HG03457 (cell line): ENCODE results near the gene STYK1.
A peak's percentile ranks its signal among the peaks of the same experiment; 100 is the strongest.
"Not testable (repeated sequence)": the region's sequence is repeated elsewhere in the genome, so short reads cannot be mapped to it uniquely, and the experiment has no call there.

Experiments used
- ATAC-seq: cut with Tn5 transposase; IDR thresholded peaks from one replicate; pipeline ENCODE4 v1.9.1; 2021; ENCODE audit warnings: moderate number of reproducible peaks; ENCODE audit not compliant: unreplicated experiment

The STYK1 gene

DNA sequence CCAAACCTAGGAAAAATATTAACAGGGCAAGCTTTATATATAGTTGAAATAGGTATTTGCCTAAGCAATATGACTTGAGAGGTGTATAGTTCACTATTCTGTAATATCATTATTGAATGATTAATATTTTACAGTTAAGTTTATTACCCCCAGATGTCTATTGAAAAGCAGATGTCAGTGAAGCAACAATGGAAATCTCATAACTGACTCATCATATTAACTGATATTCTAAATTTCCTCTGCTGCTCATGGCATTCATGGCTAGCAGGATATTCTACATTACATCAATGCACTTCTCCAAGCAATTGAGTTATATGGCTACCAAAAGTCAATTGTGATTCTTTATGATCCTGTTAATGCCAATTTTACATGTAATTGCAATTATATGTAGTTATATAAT is 50.7 kb downstream of the STYK1 start:
- ATAC-seq: no peak

DNA sequence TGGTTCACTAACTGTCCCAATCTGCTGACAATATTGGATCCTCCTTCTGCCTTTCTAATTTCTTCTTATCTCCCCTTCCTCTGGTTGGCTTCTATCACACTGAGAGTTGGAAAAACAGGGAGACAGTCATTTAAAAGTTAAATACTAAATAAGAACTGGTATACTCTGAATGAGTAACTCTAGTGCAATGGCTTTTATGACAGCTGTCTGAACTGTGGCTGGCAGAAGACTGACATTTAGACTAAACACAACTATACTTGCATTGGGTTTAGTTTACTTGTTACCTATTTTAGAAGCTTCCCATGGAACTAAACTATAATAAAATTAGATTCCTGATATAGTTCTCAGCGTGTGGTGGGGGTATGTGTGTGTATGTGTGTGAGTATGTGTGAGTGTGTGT is 52.6 kb downstream of the STYK1 start:
- no peak for ATAC-seq

DNA sequence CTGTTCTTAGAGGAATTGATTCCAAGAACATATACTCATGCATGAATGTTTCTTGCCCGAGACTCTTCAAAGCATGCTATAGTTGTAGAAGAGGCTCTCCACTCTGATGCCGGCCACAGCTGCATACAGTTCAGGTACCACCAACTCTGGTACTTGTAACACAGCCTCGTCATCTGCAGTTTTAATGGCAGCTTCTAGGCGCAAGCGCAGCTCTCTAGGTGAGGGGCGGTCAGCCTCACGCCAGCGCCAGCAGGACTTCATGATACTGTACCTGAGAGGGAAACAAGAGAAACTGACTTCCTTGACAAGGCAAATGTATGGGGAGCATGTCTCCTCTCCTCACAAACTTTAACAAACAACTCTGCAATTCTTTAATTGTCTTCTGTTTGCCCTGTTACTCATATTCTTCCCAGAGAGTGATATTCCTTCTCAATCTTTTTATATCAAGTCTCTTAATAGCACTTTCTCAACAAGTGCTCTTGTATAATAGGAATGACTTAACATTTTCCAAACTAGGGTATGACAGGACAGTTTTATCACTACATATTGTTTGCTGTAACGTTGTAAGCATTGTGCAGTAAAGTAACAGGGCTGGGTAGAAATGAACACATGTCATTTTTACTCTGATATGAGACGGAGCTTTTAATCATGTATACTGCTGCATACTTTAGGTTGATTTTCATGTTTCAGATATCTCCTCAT is 53.6 kb downstream of the STYK1 start:
- no peak for ATAC-seq

DNA sequence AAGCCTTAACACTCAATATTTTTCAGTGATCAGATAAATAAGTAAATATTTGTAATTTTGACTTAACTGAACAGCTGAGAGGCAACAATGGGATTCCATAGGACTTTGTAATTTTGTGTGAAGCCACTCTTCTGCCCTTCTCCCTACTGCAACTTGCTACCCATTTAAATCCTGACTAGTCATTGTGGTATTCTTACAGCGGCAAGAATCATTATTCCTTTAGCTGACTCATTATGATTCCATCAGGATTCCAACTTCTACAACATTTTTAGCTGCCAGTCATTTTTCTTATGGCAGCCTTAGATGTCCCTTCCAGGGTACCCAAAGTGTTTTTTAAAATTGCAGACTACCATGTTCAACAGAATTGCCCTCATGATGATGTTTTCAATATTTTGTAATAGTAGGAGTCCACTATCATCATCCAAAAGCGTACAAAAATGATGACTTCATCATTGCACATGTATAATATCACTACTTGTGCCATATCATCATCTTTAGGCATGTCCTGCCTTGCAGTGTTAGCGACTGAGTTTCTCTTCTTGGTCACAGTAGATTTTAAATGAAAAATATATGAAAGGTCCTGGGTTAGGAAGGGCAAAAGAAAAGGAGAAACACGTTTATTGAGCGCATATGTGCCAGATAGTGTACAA is 55.4 kb downstream of the STYK1 start:
- ATAC-seq: no peak

DNA sequence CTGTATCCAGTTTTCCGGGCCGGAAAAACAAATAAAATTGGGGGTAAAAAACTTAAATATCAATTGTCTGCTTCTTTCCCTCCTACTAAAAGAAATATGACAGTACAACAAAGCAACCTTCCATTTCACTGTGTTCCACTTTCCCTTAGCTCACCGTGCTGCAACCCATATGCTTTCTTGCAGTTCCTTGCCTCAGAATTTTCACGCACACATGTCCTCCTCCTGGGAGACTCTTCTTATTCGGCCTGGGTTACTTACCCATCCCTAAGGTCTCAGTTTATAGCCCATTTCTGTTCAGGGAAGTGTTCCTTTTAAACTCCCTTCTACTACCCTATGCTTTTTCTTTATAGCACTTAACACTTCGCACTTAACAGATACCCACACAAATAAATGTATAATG is 56.0 kb downstream of the STYK1 start:
- no peak for ATAC-seq

DNA sequence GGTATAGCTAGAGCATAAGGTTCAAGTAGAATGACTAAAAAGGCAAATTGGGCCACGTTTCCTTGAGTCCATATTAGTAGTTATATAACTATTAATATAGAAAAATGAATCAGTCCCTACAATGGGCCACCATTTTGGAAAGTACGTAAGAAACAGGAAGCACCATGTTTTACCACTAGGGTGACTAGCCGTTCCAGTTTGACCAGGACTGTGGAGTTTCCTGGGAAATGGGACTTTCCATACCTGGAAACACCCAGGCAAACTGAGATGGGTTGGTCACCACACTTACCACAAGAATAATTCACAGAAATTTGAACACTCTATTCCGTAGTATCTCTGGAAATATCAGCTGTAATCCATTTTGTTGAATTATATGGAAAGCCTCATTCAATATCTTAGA is 58.3 kb downstream of the STYK1 start:
- ATAC-seq: no peak

DNA sequence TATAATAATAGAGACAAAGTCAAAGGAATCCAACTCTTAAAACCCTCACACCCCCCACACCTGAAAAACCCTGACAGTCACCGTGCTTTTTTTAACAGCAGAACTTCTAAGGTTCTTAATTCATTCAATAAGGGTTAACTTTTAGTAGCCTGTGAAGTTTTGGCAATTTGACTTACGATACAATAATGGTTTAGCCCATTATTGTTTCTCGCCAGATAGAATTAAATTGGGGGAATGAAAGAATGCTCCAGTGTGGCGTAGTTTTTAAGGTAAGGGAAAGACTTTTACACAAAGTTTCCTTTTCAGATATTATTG is 59.8 kb downstream of the STYK1 start:
- ATAC-seq: no peak

DNA sequence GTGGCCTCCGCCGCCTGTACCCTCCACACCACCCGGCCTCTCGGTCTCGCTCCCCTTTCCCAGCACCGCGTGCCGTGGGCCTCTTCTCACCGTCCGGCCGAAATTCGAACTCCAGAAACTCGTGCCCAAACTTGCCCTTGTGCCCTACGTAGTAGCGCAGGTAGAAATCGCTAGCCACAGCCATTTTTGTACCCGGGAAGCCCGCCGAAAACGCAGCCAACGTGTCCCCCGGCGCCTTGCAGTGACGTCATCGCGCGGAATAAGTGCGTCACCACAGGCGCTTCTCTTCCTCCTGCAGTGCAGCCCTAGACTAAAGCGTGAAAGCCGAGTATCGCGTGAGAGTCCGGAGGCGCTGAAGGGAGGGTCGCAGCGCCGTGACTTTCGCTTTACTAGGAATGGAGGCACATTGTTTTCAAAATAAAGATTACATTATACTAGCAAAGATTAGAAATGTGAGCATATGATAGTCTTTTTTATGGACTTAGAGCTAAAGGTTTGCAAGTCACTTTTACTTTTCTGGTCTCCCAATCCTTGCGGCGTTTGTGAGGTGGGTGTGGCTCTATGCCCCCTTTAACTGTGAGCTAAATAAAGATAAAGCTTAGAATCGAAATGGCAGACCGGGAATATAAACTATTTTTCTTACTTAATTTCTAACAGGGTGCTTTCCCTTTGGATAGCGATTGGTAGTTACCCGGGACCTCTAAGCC is 60.4 kb downstream of the STYK1 start, which contains the start of gene MAGOHB:
MAGOHB (minus strand) TSS at position 261 of the 707 bp plus-strand sequence; CDS start at position 184, 77 bp downstream.
- ATAC-seq: peak; percentile 94

DNA sequence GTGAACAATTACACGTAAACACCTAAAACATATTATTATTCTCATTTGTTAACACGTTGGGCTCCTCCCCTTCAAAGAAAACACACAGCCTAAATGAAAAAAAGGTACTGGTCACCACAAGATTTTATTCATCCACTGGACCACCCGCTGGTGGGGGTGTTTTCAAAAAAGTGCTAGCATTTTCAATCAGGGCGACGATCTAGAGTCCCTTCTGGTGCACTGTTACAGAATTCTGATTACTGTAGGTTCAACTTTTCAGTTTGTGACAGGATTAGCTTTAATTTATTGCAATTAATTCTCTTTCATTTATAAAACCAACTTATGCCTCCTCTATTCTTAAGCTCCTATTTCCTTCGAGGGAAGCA is 60.9 kb downstream of the STYK1 start:
- ATAC-seq: peak; percentile 4

DNA sequence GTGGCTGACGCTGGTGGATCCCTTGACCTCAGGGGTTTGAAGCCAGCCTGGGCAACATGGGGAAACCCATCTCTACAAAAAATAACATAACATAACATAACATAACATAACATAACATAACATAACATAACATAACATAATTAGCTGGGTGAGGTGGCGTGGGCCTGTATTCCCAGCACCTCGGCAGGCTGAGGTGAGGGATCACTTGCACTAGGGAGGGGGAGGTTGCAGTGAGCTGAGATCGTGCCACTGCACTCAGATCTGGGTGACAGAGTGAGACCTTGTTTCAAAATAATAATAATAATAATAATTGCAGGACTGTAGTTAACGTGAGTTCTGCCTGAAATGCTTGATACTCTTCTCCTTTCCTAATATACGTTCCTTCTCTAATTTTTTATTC is 61.7 kb downstream of the STYK1 start:
- no peak for ATAC-seq

DNA sequence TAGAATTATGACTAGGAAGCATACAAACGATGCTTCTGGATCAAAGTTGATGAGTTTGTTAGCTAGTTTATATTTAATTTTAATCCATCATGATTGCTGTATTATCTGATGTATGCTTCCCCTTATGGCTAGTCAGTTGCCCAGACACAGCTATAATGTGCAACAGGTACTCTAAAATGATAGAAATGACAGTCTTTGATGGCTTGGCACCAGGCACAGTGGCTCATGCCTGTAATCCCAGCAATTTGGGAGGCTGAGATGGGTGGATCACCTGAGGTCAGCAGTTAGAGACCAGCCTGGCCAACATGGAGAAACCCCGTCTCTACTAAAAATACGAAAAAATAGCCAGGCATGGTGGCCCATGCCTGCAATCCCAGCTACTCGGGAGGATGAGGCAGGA is 62.6 kb downstream of the STYK1 start:
- not testable (repeated sequence) for ATAC-seq

DNA sequence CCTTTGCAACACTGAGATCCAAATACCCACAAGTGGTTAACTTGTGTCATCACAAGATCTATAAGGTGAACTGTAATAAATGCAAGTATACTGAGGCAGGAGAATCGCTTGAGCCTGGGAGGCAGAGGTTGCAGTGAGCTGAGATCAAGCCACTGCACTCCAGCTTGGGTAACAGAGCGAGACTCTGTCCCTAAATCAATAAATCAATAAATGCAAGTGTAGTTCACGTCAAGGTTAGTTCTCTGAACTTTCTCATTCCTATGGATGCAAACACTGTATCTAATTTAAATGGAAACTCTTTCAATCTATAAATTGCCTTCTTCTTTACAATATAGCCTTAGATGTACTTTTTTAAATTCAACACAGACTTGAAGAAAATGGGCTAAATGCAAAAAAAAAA is 63.7 kb downstream of the STYK1 start:
- no peak for ATAC-seq

DNA sequence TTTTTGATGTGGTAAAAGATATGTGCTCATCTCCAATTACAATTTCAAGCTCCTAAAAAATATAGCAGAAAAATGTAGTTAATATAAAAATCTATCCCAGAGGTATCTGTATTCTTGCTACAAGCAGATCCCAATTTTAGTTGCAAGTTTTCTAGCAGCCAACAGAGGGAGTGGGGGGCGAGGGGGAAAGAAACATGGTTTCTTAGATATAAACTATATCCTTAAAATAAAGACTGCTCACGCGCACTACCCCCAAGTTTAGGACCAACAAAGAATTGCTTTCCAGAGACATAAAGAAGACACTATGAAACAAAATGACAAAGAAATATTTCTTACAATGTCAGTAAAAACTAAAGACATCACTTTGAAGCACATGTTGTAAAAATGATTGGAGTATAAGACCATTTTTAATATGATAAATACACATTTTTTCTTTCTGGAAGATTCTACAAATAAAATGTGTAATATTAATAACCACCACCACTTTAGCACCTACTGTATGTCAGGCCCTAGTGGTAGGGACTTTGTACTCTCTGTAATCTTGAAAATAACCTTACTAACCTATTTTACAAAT is 65.9 kb downstream of the STYK1 start:
- no peak for ATAC-seq

DNA sequence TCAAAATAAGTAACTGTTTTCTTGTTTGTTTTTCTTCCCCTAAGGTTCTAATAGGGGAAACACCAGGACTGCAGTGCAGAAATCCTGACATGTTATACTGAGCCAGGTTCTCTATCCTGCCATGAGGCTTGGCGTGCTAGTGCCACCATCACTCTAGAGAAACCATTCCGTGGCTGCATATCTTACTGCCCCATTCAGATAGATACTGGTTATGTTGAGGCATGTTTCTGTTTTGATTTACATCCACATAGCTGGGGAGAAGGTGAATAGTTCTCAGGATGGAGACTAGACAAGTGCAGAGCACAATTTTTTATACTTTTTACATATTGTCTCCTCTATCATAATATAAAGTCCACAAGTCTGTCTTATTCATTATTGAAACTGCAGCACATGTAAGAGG is 72.0 kb downstream of the STYK1 start:
- no peak for ATAC-seq

DNA sequence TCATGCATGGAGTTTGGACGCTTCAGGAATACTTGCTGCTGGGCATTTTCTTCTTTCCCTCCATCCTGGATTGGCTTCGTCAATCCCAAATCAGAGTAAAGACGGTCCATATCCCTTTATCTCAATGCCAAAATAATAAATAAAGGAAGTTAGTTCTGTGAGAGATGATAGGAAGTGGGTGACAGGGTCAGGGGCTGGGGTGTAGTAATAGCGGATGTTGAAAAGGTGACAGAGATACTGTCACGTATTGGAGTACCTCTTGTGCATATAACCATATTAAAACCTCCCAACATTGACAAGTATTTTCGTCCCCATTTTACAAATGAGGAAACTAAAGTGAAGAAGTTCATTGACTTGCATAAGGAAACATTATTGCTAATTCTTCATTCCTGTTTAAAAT is 72.9 kb downstream of the STYK1 start:
- no peak for ATAC-seq

DNA sequence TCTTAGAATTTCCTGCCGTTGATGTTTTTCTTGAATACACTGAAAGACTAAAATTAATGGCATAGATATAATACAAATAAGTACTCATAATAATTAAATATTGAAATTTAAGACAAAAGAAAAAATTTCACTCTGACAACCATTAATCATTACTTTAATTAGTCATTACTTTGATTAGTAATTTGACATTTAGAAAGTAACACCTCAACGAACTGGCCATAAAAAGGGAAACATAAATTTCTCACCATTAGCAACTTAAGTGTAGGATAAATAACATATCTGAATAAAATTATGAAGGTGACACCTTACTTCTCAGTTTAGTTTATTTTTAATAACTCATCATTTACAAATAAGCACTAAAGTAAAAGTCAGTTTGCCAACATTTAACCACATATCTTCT is 78.0 kb downstream of the STYK1 start:
- no peak for ATAC-seq

DNA sequence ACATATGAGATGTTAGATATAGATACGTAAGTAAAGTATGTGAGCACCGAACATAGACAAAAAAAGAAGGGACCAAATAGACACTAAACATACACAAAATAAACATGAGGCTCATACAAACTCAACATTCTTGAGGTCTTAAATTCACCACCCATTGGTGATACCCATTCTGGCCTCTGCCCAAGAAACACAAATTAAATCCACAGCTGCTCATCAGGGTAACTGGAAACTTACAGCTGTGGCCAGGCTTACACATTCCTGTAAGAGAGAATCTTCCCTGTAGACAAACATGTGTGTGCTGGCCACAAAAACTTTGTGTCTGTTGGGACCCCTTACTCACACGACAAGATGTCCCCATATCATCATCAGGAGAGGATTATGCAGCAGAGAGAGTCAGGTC is 82.9 kb downstream of the STYK1 start:
- ATAC-seq: no peak

DNA sequence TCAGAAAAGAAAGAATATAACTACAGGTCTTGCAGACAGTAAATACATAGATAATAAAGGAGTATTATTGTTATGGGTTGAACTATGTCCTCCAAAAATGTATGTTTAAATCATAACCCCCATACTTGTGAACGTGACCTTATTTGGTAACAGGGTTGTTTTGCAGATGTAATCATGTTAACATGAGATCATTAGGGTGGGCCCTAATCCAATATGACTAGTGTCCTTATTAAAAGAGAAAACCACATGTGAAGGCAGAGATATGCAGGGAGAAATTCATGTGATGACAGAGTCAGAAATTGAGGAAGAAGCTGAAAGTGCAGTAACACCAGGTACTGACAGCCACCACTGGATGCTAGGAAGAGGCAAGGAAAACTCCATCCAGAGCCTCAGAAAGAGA is 89.4 kb downstream of the STYK1 start:
- ATAC-seq: no peak

DNA sequence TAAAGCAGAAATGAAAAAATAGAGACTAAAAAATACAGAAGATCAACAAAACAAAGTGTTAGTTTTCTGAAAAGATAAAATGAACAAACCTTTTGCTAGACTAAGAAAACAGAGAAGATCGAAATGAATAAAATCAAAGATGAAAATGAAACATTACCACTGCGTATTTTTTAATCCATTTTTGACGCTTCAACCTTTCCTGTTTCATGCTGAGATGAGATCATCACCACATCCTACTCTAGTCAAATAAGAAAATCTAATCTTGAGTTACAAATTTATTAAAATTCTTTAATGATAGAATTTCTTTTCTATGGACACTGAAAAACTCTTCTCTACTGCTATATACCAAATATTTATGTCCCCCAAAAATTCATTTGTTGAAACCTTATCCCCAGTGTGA is 91.1 kb downstream of the STYK1 start:
- ATAC-seq: no peak

DNA sequence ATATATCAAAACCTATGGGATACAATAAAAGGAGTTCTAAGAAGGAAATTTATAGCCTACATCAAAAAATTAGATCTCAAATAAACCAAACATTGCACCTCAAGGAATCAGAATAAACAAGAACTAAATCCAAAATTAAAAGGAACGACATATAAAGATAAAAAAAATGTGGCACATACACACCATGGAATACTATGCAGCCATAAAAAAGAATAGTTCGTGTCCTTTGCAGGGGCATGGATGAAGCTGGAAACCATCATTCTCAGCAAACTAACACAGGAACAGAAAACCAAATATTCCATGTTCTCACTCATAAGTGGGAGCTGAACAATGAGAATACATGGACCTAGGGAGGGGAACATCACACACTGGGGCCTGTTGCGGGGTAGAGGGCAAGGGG is 91.7 kb downstream of the STYK1 start:
- ATAC-seq: not testable (repeated sequence)

DNA sequence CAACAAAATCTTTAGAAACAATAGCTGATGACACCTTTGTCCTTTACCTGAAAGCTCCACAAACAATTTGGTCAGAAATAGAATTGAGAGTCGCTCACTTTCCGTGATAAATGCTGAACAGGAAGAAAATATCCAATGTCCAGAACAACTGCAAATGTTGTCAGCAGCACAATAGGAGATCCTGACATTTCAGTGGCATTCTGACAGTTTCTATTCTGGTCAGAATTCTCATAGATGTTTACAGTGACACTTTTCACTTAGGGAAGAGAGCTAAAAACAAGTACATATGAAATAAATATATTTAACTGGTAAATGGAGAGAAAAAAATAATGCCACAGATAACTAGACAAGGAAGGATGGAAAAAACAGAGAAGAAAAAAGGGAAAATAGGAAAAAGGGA is 99.5 kb downstream of the STYK1 start:
- ATAC-seq: no peak

DNA sequence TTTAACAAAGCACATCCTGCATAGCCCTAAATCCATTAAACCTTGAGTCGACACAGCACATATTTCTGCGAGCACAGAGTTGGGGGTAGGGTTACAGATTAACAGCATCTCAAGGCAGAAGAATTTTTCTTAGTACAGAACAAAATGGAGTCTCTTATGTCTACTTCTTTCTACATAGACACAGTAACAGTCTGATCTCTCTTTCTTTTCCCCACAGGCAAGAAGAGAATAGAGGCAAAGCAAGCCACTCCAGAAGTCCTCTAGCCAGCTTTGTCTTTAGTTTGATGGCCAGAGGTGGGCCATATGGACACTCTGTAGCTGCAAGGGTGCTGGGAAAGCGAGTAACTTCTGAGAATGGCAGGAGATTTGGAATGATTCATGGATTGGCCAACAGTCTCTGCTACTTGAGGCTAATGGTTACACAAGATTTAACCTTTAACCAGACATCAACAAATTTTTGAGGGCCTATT is 101.8 kb downstream of the STYK1 start:
- ATAC-seq: not testable (repeated sequence)
